Prostate gland (tissue), 2 donors: ENCODE data around the gene SULT1A1. TPM values are rescaled to one million over a fixed set of nuclear protein-coding genes. Genes with fewer than 3 reads are reported as not detected.
"Not testable (repeated sequence)": the region's sequence is repeated elsewhere in the genome, so short reads cannot be mapped to it uniquely, and the experiment has no call there.

Experiments
- DNase-seq: peaks from one replicate; pipeline ENCODE4 v3.0.0-alpha.2; 2019; ENCODE audit warnings: low spot score
- H3K27ac ChIP-seq, 2 donors: fragments of 200-600 bp; sonication (generic); 2 replicates each; pipeline ENCODE4 v1.5.1; 2017 to 2019
- H3K27me3 ChIP-seq: fragments of 200-600 bp; sonication (generic); replicated peaks from 2 replicates; pipeline ENCODE4 v1.5.1; 2019; ENCODE audit not compliant: insufficient read depth
- H3K36me3 ChIP-seq, 2 donors: fragments of 200-600 bp; sonication (generic); 1 replicate in 1 of 2; 2 replicates in 1 of 2; pipeline versions ENCODE4 v1.5.1 to v1.8.1; 2017 to 2019
- H3K4me1 ChIP-seq: fragments of 200-600 bp; sonication (generic); replicated peaks from 2 replicates; pipeline ENCODE4 v1.5.1; 2019
- H3K4me3 ChIP-seq, 2 donors: fragments of 200-600 bp; sonication (generic); 2 replicates each; pipeline ENCODE4 v1.5.1; 2017 to 2019
- H3K9me3 ChIP-seq: fragments of 200-600 bp; sonication (generic); 2 replicates; pipeline ENCODE4 v1.5.1; 2017
- POLR2A ChIP-seq: fragments of 450-650 bp; IDR thresholded peaks from one replicate; pipeline ENCODE4 v1.6.1; 2016; ENCODE audit warnings: antibody characterized with exemption, mild to moderate bottlenecking
- POLR2AphosphoS5 ChIP-seq: sonication (generic); formaldehyde crosslinking; IDR thresholded peaks from one replicate; pipeline ENCODE4 v1.6.1; 2017; ENCODE audit warnings: antibody characterized with exemption
- WGBS: methylation state at CpG from one replicate; pipeline ENCODE4 v1.1.5; 2018; 5-methylcytosine and 5-hydroxymethylcytosine counted together
- intact Hi-C: fragments of 100-400 bp; cut with DNase I; formaldehyde crosslinking; loops from one replicate; pipeline ENCODE4 v1.14.2; 2022
- total RNA-seq, 2 donors: library from RNA; depleted of rRNA; stranded (reverse); fragments of >200 nt; gene quantifications; one replicate each; pipeline ENCODE4 v1.1.0, GENCODE V29; 2016
- TF ChIP-seq, protein P1 (sequence below), 4 experiments: fragments of 200-600 bp in 2 of 4; fragments of 450-650 bp in 2 of 4; sonication (generic) in 2 of 4; IDR thresholded peaks; 1 replicate in 3 of 4; 2 replicates in 1 of 4; pipeline ENCODE4 v1.5.1; 2016 to 2019; ENCODE audit warnings: antibody characterized with exemption in 4 of 4, mild to moderate bottlenecking in 2 of 4, moderate library complexity in 2 of 4

Gene SULT1A1
- total RNA-seq, result 10 to 100 TPM; 17.6 to 21.5 TPM

- 34% methylated on average over 11 of the region's 11 CpGs for WGBS
- no peak within 1 kb of the TSS for H3K4me3 ChIP-seq
- peak within 1 kb of the TSS in 1 of 2 donors; percentile 12 for H3K27ac ChIP-seq
- no peaks in the 10 kb centered on the region for H3K9me3 ChIP-seq
- TF ChIP-seq POLR2AphosphoS5, result no peak
- TF ChIP-seq POLR2A, result no peak
- TF ChIP-seq, protein P1, sequence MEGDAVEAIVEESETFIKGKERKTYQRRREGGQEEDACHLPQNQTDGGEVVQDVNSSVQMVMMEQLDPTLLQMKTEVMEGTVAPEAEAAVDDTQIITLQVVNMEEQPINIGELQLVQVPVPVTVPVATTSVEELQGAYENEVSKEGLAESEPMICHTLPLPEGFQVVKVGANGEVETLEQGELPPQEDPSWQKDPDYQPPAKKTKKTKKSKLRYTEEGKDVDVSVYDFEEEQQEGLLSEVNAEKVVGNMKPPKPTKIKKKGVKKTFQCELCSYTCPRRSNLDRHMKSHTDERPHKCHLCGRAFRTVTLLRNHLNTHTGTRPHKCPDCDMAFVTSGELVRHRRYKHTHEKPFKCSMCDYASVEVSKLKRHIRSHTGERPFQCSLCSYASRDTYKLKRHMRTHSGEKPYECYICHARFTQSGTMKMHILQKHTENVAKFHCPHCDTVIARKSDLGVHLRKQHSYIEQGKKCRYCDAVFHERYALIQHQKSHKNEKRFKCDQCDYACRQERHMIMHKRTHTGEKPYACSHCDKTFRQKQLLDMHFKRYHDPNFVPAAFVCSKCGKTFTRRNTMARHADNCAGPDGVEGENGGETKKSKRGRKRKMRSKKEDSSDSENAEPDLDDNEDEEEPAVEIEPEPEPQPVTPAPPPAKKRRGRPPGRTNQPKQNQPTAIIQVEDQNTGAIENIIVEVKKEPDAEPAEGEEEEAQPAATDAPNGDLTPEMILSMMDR (IDR thresholded peaks at IDR 0.05), result no peak
- no peaks in the 10 kb centered on the region for H3K27me3 ChIP-seq
- DNase-seq, result no peak
- intact Hi-C loops, result loop anchor here (10.0 kb wide), 1 partner anchor 115 kb away; the partner anchor contains the start of genes APOBR and CLN3
- H3K4me1 ChIP-seq, result no peaks in the 10 kb centered on the region
- H3K36me3 ChIP-seq, result no peaks in the 10 kb centered on the region
These were observed at the start of gene SULT1A1 for GRCh38 chr16:28609631-28610594. Gene SULT1A1 (minus strand): TSS chr16:28610044. CDS start chr16:28608855, 1,189 bp downstream.

GRCh38 chr16:28639959-28640358 is 30.1 kb upstream of the SULT1A1 start:
- intact Hi-C loops, H3K36me3 ChIP-seq, DNase-seq, H3K9me3 ChIP-seq, H3K4me1 ChIP-seq, H3K27me3 ChIP-seq, H3K4me3 ChIP-seq, H3K27ac ChIP-seq: not testable (repeated sequence)
- WGBS, result 71% methylated on average over 2 of the region's 2 CpGs

- H3K27ac ChIP-seq, H3K36me3 ChIP-seq, DNase-seq, intact Hi-C loops, H3K27me3 ChIP-seq, H3K4me1 ChIP-seq, H3K4me3 ChIP-seq, H3K9me3 ChIP-seq: not testable (repeated sequence)
- 41% methylated on average over 3 of the region's 5 CpGs for WGBS
These were observed 28.5 kb upstream of the SULT1A1 start for GRCh38 chr16:28638359-28638758.

DNA sequence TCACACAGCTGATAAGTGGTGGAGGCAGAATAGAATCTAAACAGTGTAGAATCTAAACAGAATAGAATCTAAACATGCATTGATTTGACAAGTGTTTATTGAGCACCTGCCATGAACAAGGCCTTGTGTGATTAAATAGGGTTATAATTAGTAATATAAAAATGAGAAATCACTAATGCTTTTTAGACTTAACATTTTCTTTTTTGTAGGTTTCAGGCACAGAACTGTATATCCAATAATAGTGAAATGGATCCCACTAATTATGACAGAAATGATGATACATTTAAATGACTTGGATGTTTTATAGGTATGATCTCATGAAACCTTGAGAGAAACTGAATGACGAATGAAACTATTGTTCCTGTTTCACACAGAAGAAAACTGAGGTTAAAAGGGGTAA is 27.9 kb upstream of the SULT1A1 start, which contains the start of gene NPIPB8:
Gene NPIPB8, plus strand, starts transcription at position 301 of the 400 bp plus-strand sequence. CDS start 296 bp downstream, outside the sequence.
- H3K4me1 ChIP-seq, H3K4me3 ChIP-seq, H3K9me3 ChIP-seq, H3K36me3 ChIP-seq, DNase-seq, H3K27me3 ChIP-seq, intact Hi-C loops, H3K27ac ChIP-seq: not testable (repeated sequence)
- 67% methylated on average over 1 of the region's 1 CpG for WGBS

- intact Hi-C loops, H3K27me3 ChIP-seq, H3K4me3 ChIP-seq, H3K9me3 ChIP-seq, H3K4me1 ChIP-seq, H3K27ac ChIP-seq, DNase-seq, H3K36me3 ChIP-seq: not testable (repeated sequence)
- 60% methylated on average over 5 of the region's 5 CpGs for WGBS
These were observed 26.4 kb upstream of the SULT1A1 start for GRCh38 chr16:28636093-28636823.

GRCh38 chr16:28630905-28631304 is 21.1 kb upstream of the SULT1A1 start:
- H3K9me3 ChIP-seq, H3K4me3 ChIP-seq, H3K27ac ChIP-seq, intact Hi-C loops, H3K27me3 ChIP-seq, H3K36me3 ChIP-seq, DNase-seq, H3K4me1 ChIP-seq: not testable (repeated sequence)
- WGBS, result 79% methylated on average over 4 of the region's 5 CpGs

DNA sequence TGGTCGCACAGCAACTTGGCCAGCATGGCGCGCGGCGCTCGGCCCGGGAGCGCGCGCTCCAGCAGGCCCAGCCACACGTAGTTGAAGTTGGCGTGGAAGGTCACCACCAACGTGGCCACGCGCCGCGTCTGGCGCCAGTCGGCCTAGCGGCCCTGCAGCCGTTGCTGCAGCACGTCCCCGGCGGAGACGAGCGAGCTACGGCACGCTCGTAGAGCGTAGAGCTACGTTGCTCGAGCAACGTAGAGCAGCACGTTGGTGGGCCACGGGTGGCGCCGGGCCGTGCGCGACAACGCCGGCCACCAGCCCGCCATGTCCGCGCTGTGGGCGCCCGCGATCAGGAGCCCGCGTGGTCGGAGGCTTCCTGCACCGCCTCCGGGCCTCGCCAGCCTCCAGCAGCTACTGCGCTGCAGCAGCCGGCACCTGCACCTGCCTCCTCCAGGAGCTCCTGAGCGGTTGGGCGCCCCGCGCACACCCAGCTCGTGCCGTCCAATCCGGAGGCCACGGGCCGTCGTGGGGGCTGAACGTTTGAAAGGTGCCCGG is 13.4 kb upstream of the SULT1A1 start:
- H3K27ac ChIP-seq, result peak overlapping the region in 1 of 2 donors; percentile 45
- H3K4me3 ChIP-seq, result peak overlapping the region; percentile 28 to 36
- no peak for DNase-seq

DNA sequence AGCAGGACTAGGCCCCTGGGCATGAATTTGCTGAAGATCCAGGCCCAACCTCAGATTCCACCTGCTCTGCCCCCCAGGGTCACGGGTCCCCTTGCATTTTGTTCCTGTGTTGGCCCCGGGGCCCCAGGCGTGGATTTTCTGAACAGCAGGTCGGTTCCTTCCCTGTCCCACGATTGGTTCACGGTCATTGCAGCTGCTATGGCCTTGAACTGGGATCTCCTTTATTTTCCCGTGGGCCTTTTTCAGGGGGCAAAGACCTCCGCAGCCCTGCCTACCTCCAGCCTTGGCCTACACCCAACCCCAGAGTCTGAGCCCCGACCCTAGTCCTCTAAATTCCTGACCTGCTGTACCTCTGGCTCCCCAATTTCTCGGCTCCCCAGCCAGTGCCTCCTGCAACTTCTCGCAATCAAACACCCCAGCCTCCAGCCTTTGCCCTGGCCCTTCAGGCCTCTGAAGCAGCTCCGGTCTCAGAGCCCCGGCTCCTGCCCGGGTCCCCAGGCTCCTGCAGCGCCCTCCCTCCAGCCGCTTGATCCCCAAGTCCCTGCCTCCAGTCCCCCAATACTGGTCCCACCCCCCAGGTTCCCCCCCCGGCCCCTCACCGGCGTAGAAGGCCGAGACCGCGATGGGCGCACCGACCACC is 12.8 kb upstream of the SULT1A1 start:
- H3K4me3 ChIP-seq, result peak overlapping the region; percentile 28 to 36
- H3K27me3 ChIP-seq, H3K4me1 ChIP-seq, DNase-seq, H3K9me3 ChIP-seq, H3K36me3 ChIP-seq, intact Hi-C loops: not testable (repeated sequence)
- 48% methylated on average over 17 of the region's 24 CpGs for whole genome bisulfite sequencing
- H3K27ac ChIP-seq, result peak overlapping the region in 1 of 2 donors; percentile 45

More for the DNA sequence above, 13.4 kb upstream of the SULT1A1 start:
- Histone ChIP-seq H3K27me3 (no peaks in the 10 kb centered on the region), H3K9me3 (no peaks in the 10 kb centered on the region), H3K36me3 (no peaks in the 10 kb centered on the region), H3K4me1 (no peaks in the 10 kb centered on the region)
- intact Hi-C loops, result no loop called here
- 14% methylated on average over 58 of the region's 68 CpGs for WGBS
- TF ChIP-seq, protein P1 (IDR thresholded peaks at IDR 0.05), result no peak
- no peak for TF ChIP-seq POLR2AphosphoS5
- TF ChIP-seq POLR2A, result no peak
